ENCODE results near the gene METRN. TPM values are rescaled to one million over a fixed set of nuclear protein-coding genes. Genes with fewer than 3 reads are reported as not detected.

METRN gene
- total and polyA plus RNA-seq, 2 of the 4 experiments (the other 2 are of a cell fraction): 6.1 to 48.2 TPM

- no peak overlapping the region for H3K4me3 ChIP-seq (ENCODE audit: insufficient read depth, low read depth, low read length)
- H4K8ac ChIP-seq (ENCODE audit: low read depth in 2 of 2, low read length in 2 of 2): no peak overlapping the region
- H3K9me1 ChIP-seq (ENCODE audit: insufficient read depth, low read length): peaks cover under 1% of the 10 kb centered on the region; the same call in 1 of the 2 replicates
- dilution Hi-C loops (cut with HindIII; ENCODE audit: low sequenced_read_pairs, unreplicated experiment): no loop called here
- H4K5ac ChIP-seq (ENCODE audit: low read depth, low read length): no peak overlapping the region
- ChIA-PET POLR2A (ENCODE audit: unreplicated experiment) (no interaction called here), CTCF (no interaction called here)
- TF ChIP-seq SMC3 (IDR thresholded peaks at IDR 0.05; ENCODE audit: low read depth, low read length) (no peak), MAFK (IDR thresholded peaks at IDR 0.05; ENCODE audit: low read depth, low read length) (no peak), CTCF (conservative IDR thresholded peaks at IDR 0.05; ENCODE audit: low read depth, low read length) (no peak), BHLHE40 (IDR thresholded peaks at IDR 0.05; ENCODE audit: low read depth, low read length) (no peak), POLR2A (IDR thresholded peaks at IDR 0.05; ENCODE audit: low read depth, low read length) (no peak), CEBPB (IDR thresholded peaks at IDR 0.05; ENCODE audit: low read depth, low read length) (no peak), USF2 (IDR thresholded peaks at IDR 0.05; ENCODE audit: low read depth, low read length) (no peak), RFX5 (IDR thresholded peaks at IDR 0.05; ENCODE audit: low read depth, low read length) (no peak), MXI1 (IDR thresholded peaks at IDR 0.05; ENCODE audit: borderline replicate concordance, low read depth, low read length) (no peak), FOS (IDR thresholded peaks at IDR 0.05; ENCODE audit: low read depth, low read length) (no peak), RAD21 (IDR thresholded peaks at IDR 0.05; ENCODE audit: low read length) (no peak), MAZ (IDR thresholded peaks at IDR 0.05; ENCODE audit: borderline replicate concordance, low read depth, low read length) (no peak), RCOR1 (IDR thresholded peaks at IDR 0.05; ENCODE audit: insufficient replicate concordance, low read length) (no peak)
- TF ChIP-seq, protein P1, sequence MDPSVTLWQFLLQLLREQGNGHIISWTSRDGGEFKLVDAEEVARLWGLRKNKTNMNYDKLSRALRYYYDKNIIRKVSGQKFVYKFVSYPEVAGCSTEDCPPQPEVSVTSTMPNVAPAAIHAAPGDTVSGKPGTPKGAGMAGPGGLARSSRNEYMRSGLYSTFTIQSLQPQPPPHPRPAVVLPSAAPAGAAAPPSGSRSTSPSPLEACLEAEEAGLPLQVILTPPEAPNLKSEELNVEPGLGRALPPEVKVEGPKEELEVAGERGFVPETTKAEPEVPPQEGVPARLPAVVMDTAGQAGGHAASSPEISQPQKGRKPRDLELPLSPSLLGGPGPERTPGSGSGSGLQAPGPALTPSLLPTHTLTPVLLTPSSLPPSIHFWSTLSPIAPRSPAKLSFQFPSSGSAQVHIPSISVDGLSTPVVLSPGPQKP (IDR thresholded peaks at IDR 0.05; ENCODE audit: borderline replicate concordance, low read depth, low read length): no peak
- no peak overlapping the region for H2BK5ac ChIP-seq (ENCODE audit: low read depth, low read length, poor library complexity, severe bottlenecking)
- H4K91ac ChIP-seq (ENCODE audit: insufficient read depth, low read depth, low read length): no peak overlapping the region
- ATAC-seq (ENCODE audit: low read depth) (no peak), DNase-seq (no peak)
- peaks cover 0 to 7% of the 10 kb centered on the region in 2 experiments; a peak in 2 of 4 replicates for H3K79me1 ChIP-seq (ENCODE audit: low read depth in 1 of 2, low read length in 2 of 2)
- H3K27ac ChIP-seq (ENCODE audit: insufficient read depth, low read length): no peak overlapping the region
- no peak overlapping the region for H3K18ac ChIP-seq (ENCODE audit: low read depth, low read length)
- in situ Hi-C loops (cut with MboI; ENCODE audit: low sequenced_read_pairs): no loop called here
- H3K23ac ChIP-seq (ENCODE audit: low read depth, low read length): no peak overlapping the region
- no peak overlapping the region for H2BK15ac ChIP-seq (ENCODE audit: low read depth, low read length)
- no peak overlapping the region for H3K56ac ChIP-seq (ENCODE audit: extremely low read depth, insufficient read depth, low read length)
- H3K14ac ChIP-seq (replicated peaks; ENCODE audit: low read depth, low read length): no peak overlapping the region
- no peak overlapping the region for H2BK20ac ChIP-seq (ENCODE audit: low read depth, low read length)
- H2BK120ac ChIP-seq (ENCODE audit: low read depth, low read length): no peak overlapping the region
- H3K4me2 ChIP-seq (ENCODE audit: low read depth, low read length): no peak overlapping the region
- WGBS, 2 experiments (ENCODE audit: extremely low coverage in 2 of 2, insufficient read length in 1 of 2): 84% methylated on average over 6 of the region's 12 CpGs; no CpG with 5 or more reads in 1 of the 2 experiments
- no peaks in the 10 kb centered on the region for H3K9me3 ChIP-seq (ENCODE audit: control insufficient read depth, insufficient read depth, low read length)
- no peak overlapping the region for H3K9ac ChIP-seq (ENCODE audit: low read depth, low read length)
- no peak overlapping the region for H2AFZ ChIP-seq (replicated peaks; ENCODE audit: low read length, poor library complexity)
- no peak overlapping the region for H2AK5ac ChIP-seq (ENCODE audit: low read depth, low read length)
- intact Hi-C loops (cut with micrococcal nuclease): no loop called here
- no peaks in the 10 kb centered on the region for H3K27me3 ChIP-seq (ENCODE audit: control insufficient read depth, insufficient read depth, low read length)
- peaks cover 4% of the 10 kb centered on the region for H4K20me1 ChIP-seq (ENCODE audit: insufficient read depth, low read length)
- H3K36me3 ChIP-seq (ENCODE audit: control insufficient read depth, insufficient read depth, low read length): peaks cover 46% of the 10 kb centered on the region
- no peak overlapping the region for H2AK9ac ChIP-seq (replicated peaks; ENCODE audit: low read depth, low read length, poor library complexity)
- H3K4ac ChIP-seq (ENCODE audit: low read depth, low read length): no peak overlapping the region
- H3K4me1 ChIP-seq (ENCODE audit: control insufficient read depth, insufficient read depth, low read length): peaks cover 3% of the 10 kb centered on the region
- no TSS peak for BruUV-seq (replicated peaks)
Observed at GRCh38 chr16:732332-732731, 17.4 kb downstream of the METRN start.
